Trophoblast cell (in vitro differentiated cells and primary cell): Measurements from ENCODE around the gene TDRD12.

Experiments
- DNase-seq, 2 donors: peaks; one replicate each; pipeline ENCODE4 v3.0.0-alpha.2; 2016
- H2AFZ ChIP-seq: 2 replicates; pipeline ENCODE4 v1.6.1; 2013; ENCODE audit warnings: low read length, moderate library complexity, mild to moderate bottlenecking; ENCODE audit not compliant: insufficient read depth, poor library complexity
- H2AK5ac ChIP-seq: 2 replicates; pipeline ENCODE4 v1.6.1; 2013; ENCODE audit warnings: mild to moderate bottlenecking, low read length
- H2BK120ac ChIP-seq: 2 replicates; pipeline ENCODE4 v1.6.1; 2013; ENCODE audit warnings: low read length, mild to moderate bottlenecking, moderate library complexity; ENCODE audit not compliant: insufficient read depth, poor library complexity
- H2BK12ac ChIP-seq: 2 replicates; pipeline ENCODE4 v1.6.1; 2013; ENCODE audit warnings: mild to moderate bottlenecking, low read length, moderate library complexity
- H2BK5ac ChIP-seq: 2 replicates; pipeline ENCODE4 v1.6.1; 2013; ENCODE audit warnings: low read length, low read depth, moderate library complexity, mild to moderate bottlenecking; ENCODE audit not compliant: poor library complexity
- H3K14ac ChIP-seq: 2 replicates; pipeline ENCODE4 v1.6.1; 2013; ENCODE audit warnings: mild to moderate bottlenecking, low read length
- H3K18ac ChIP-seq: 2 replicates; pipeline ENCODE4 v1.6.1; 2013; ENCODE audit warnings: mild to moderate bottlenecking, low read length
- H3K23ac ChIP-seq: 2 replicates; pipeline ENCODE4 v1.6.1; 2013; ENCODE audit warnings: low read length
- H3K27ac ChIP-seq: 2 replicates; pipeline ENCODE4 v1.5.1; 2013; ENCODE audit warnings: low read depth, mild to moderate bottlenecking, inconsistent platforms, low read length, moderate library complexity
- H3K27me3 ChIP-seq: 2 replicates; pipeline ENCODE4 v1.6.1; 2013; ENCODE audit warnings: inconsistent platforms, mild to moderate bottlenecking, low read length, moderate library complexity; ENCODE audit not compliant: insufficient read depth
- H3K36me3 ChIP-seq, 2 experiments: 1 replicate in 1 of 2; 2 replicates in 1 of 2; pipeline ENCODE4 v1.6.1; 2013; ENCODE audit warnings: low read length in 2 of 2, mild to moderate bottlenecking in 2 of 2, moderate library complexity in 1 of 2; ENCODE audit not compliant: insufficient read depth in 2 of 2, control insufficient read depth in 1 of 2
- H3K4ac ChIP-seq: 2 replicates; pipeline ENCODE4 v1.6.1; 2013; ENCODE audit warnings: low read depth, mild to moderate bottlenecking, low read length, moderate library complexity
- H3K4me1 ChIP-seq, 2 experiments: 1 replicate in 1 of 2; 2 replicates in 1 of 2; pipeline ENCODE4 v1.6.1; 2013; ENCODE audit warnings: low read length in 2 of 2, mild to moderate bottlenecking in 2 of 2, moderate library complexity in 1 of 2; ENCODE audit not compliant: insufficient read depth in 2 of 2, control insufficient read depth in 1 of 2
- H3K4me2 ChIP-seq: 2 replicates; pipeline ENCODE4 v1.6.1; 2013; ENCODE audit warnings: inconsistent platforms, mild to moderate bottlenecking, low read length, moderate library complexity
- H3K4me3 ChIP-seq: 2 replicates; pipeline ENCODE4 v1.5.1; 2013; ENCODE audit warnings: mild to moderate bottlenecking, low read depth, low read length, inconsistent platforms
- H3K79me1 ChIP-seq: one replicate; pipeline ENCODE4 v1.6.1; 2013; ENCODE audit warnings: low read length
- H3K79me2 ChIP-seq: 2 replicates; pipeline ENCODE4 v1.6.1; 2013; ENCODE audit warnings: low read length, mild to moderate bottlenecking; ENCODE audit not compliant: control insufficient read depth, insufficient read depth, poor library complexity
- H3K9ac ChIP-seq: 2 replicates; pipeline ENCODE4 v1.6.1; 2013; ENCODE audit warnings: mild to moderate bottlenecking, low read length
- H3K9me3 ChIP-seq: 2 replicates; pipeline ENCODE4 v1.6.1; 2013; ENCODE audit warnings: low read depth, mild to moderate bottlenecking, control low read depth, inconsistent platforms, low read length; ENCODE audit not compliant: insufficient read depth
- H4K12ac ChIP-seq: 2 replicates; pipeline ENCODE4 v1.6.1; 2013; ENCODE audit warnings: low read depth, mild to moderate bottlenecking, low read length, moderate library complexity
- H4K8ac ChIP-seq: 2 replicates; pipeline ENCODE4 v1.6.1; 2013; ENCODE audit warnings: low read depth, mild to moderate bottlenecking, low read length, moderate library complexity
- H4K91ac ChIP-seq: one replicate; pipeline ENCODE4 v1.6.1; 2013; ENCODE audit warnings: low read depth, mild to moderate bottlenecking, low read length, moderate library complexity
- WGBS: extraction: QIAGEN DNeasy Blood & Tissue Kit; methylation state at CpG from one replicate; pipeline ENCODE4 v1.1.7; 2013; ENCODE audit warnings: missing lambda C conversion rate; ENCODE audit not compliant: insufficient read length, insufficient coverage; ENCODE audit errors: extremely low coverage; 5-methylcytosine and 5-hydroxymethylcytosine counted together

TDRD12 gene

GRCh38 chr19:32676895-32677359 is 42.6 kb upstream of the TDRD12 start:
- Histone ChIP-seq H3K79me2 (peaks cover 12% of the 10 kb centered on the region), H3K18ac (no peak overlapping the region), H3K14ac (no peak overlapping the region), H3K4me2 (peak overlapping the region; percentile 93), H3K36me3 (no peaks in the 10 kb centered on the region), H3K4ac (no peak overlapping the region), H2BK120ac (no peak overlapping the region), H4K12ac (no peak overlapping the region), H3K27me3 (peaks cover 21% of the 10 kb centered on the region), H2BK5ac (no peak overlapping the region), H4K8ac (no peak overlapping the region), H3K9me3 (peaks cover 3% of the 10 kb centered on the region), H2AFZ (peak overlapping the region; percentile 15), H3K4me1 (peaks cover 14 to 17% of the 10 kb centered on the region in 2 experiments), H3K23ac (no peak overlapping the region), H3K27ac (no peak overlapping the region), H2AK5ac (no peak overlapping the region), H3K79me1 (peaks cover 5% of the 10 kb centered on the region), H3K4me3 (no peak overlapping the region), H2BK12ac (no peak overlapping the region), H3K9ac (no peak overlapping the region), H4K91ac (no peak overlapping the region)
- WGBS: no CpG with 5 or more reads among the region's 33 CpGs
- no peak for DNase-seq

- no peak overlapping the region for H3K27ac ChIP-seq
- H3K36me3 ChIP-seq: no peaks in the 10 kb centered on the region
- H2BK5ac ChIP-seq: no peak overlapping the region
- H4K91ac ChIP-seq: no peak overlapping the region
- peaks cover 14 to 19% of the 10 kb centered on the region in 2 experiments for H3K4me1 ChIP-seq
- H3K14ac ChIP-seq: no peak overlapping the region
- no peak overlapping the region for H2BK120ac ChIP-seq
- no peak overlapping the region for H3K9ac ChIP-seq
- no peak overlapping the region for H2BK12ac ChIP-seq
- no peak overlapping the region for H4K8ac ChIP-seq
- WGBS: no CpG with 5 or more reads among the region's 9 CpGs
- no peak for DNase-seq
- H3K9me3 ChIP-seq: peaks cover 3% of the 10 kb centered on the region
- H3K23ac ChIP-seq: no peak overlapping the region
- H3K4me3 ChIP-seq: no peak overlapping the region
- H3K79me2 ChIP-seq: peaks cover 12% of the 10 kb centered on the region
- H2AFZ ChIP-seq: no peak overlapping the region
- peaks cover 21% of the 10 kb centered on the region for H3K27me3 ChIP-seq
- peaks cover 5% of the 10 kb centered on the region for H3K79me1 ChIP-seq
- H2AK5ac ChIP-seq: no peak overlapping the region
- no peak overlapping the region for H4K12ac ChIP-seq
- H3K18ac ChIP-seq: no peak overlapping the region
- H3K4ac ChIP-seq: no peak overlapping the region
- no peak overlapping the region for H3K4me2 ChIP-seq
Measured at GRCh38 chr19:32677657-32678056, 41.9 kb upstream of the TDRD12 start.

DNA sequence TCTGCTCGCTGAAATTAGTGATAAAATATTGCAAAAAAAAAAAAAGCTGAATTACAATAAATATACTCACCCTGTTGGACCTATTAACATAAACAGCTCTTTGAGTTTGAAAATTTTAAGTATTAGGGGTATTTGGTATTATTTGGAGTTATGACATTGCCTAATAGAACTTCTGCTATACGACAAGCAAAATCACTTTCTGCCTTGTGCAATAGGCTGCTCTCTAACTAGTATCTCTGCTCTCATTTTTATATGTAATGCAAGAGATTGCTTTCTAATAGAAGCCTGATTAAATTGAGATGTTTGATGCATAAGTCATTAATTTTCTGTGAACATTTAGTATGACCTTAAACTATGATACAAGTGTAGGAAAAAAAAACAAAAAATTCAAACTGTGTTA is 38.6 kb upstream of the TDRD12 start:
- no peak overlapping the region for H3K4me3 ChIP-seq
- no peaks in the 10 kb centered on the region for H3K36me3 ChIP-seq
- peaks cover 16% of the 10 kb centered on the region for H3K27me3 ChIP-seq
- no CpG with 5 or more reads among the region's 2 CpGs for WGBS
- H3K4me2 ChIP-seq: no peak overlapping the region
- peak in 1 of 2 donors; percentile 37 for DNase-seq
- H2AK5ac ChIP-seq: no peak overlapping the region
- H3K4me1 ChIP-seq: peaks cover 6 to 11% of the 10 kb centered on the region in 2 experiments
- H3K4ac ChIP-seq: no peak overlapping the region
- H4K8ac ChIP-seq: no peak overlapping the region
- no peak overlapping the region for H4K12ac ChIP-seq
- H3K23ac ChIP-seq: no peak overlapping the region
- no peak overlapping the region for H3K9ac ChIP-seq
- H3K14ac ChIP-seq: no peak overlapping the region
- no peak overlapping the region for H3K27ac ChIP-seq
- H2BK5ac ChIP-seq: no peak overlapping the region
- H2BK120ac ChIP-seq: no peak overlapping the region
- no peak overlapping the region for H3K18ac ChIP-seq
- H3K79me2 ChIP-seq: no peaks in the 10 kb centered on the region
- no peak overlapping the region for H2AFZ ChIP-seq
- peaks cover 3% of the 10 kb centered on the region for H3K9me3 ChIP-seq
- H3K79me1 ChIP-seq: no peaks in the 10 kb centered on the region
- no peak overlapping the region for H4K91ac ChIP-seq
- H2BK12ac ChIP-seq: no peak overlapping the region

DNA sequence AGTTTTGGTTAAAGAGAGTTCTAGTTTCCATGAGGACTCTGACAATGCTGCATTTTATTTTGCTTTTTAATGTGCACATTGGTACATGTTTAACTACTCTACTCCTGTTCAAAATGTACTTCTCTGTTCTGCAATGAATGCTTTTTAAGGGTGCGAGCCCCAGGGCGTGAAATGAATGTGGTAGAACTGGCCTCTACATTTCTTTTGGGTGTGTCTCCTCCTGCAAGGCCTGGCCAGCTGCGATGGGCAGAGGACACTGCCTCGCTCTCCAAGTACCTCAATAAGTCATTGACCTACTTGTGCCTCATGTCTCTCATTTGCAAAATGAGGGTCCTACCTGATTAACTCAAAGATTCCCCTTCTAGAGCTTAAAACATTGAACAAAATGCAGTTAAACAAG is 37.2 kb upstream of the TDRD12 start:
- Histone ChIP-seq H3K4me3 (no peak overlapping the region), H3K9me3 (no peaks in the 10 kb centered on the region), H4K12ac (no peak overlapping the region), H2AK5ac (no peak overlapping the region), H3K4ac (no peak overlapping the region), H3K27me3 (peaks cover 3% of the 10 kb centered on the region), H3K9ac (no peak overlapping the region), H2AFZ (no peak overlapping the region), H2BK5ac (no peak overlapping the region), H3K18ac (no peak overlapping the region), H3K27ac (no peak overlapping the region), H3K14ac (no peak overlapping the region), H2BK12ac (no peak overlapping the region), H3K79me1 (no peaks in the 10 kb centered on the region), H3K36me3 (no peaks in the 10 kb centered on the region), H3K79me2 (no peaks in the 10 kb centered on the region), H4K8ac (no peak overlapping the region), H3K23ac (no peak overlapping the region), H2BK120ac (no peak overlapping the region), H3K4me1 (peaks cover 0 to 2% of the 10 kb centered on the region in 2 experiments), H4K91ac (no peak overlapping the region), H3K4me2 (no peak overlapping the region)
- peak; percentile 21 to 51 for DNase-seq
- no CpG with 5 or more reads among the region's 4 CpGs for WGBS
